ENCODE results near the gene LATS1.

GRCh38 chr6:149728499-149729234 lies 10.8 kb upstream of the LATS1 start:
- TF ChIP-seq CTCF (IDR thresholded peaks at IDR 0.05; ENCODE audit: poor library complexity, severe bottlenecking), result no peak
- no peak for TF ChIP-seq POLR2AphosphoS5 (IDR thresholded peaks at IDR 0.05)
- no peak for TF ChIP-seq REST (IDR thresholded peaks at IDR 0.05; ENCODE audit: borderline replicate concordance)
- no peak for TF ChIP-seq TAF1 (IDR thresholded peaks at IDR 0.05; ENCODE audit: low read depth)

Measured in neural cell (in vitro differentiated cells).